Fibroblast of mammary gland (primary cell): ENCODE results near the gene EMILIN1.
"Not testable (repeated sequence)": the region's sequence is repeated elsewhere in the genome, so short reads cannot be mapped to it uniquely, and the experiment has no call there.

Source experiments
- DNase-seq: peaks from one replicate; pipeline ENCODE4 v3.0.0-alpha.2; 2010; ENCODE audit warnings: low read depth
- H3K4me3 ChIP-seq: 2 replicates; pipeline ENCODE4 v1.5.1; 2011; ENCODE audit warnings: low read depth, mild to moderate bottlenecking, low read length, moderate library complexity; ENCODE audit not compliant: control insufficient read depth
- TF ChIP-seq, protein P1 (sequence below): conservative IDR thresholded peaks from 2 replicates; pipeline ENCODE4 v1.5.1; 2011; ENCODE audit warnings: low read depth, low read length, inconsistent platforms; ENCODE audit not compliant: control insufficient read depth, insufficient read depth

EMILIN1 gene

GRCh38 chr2:27102329-27102728 lies 23.9 kb downstream of the EMILIN1 start:
- no peak overlapping the region for H3K4me3 ChIP-seq
- TF ChIP-seq, protein P1, sequence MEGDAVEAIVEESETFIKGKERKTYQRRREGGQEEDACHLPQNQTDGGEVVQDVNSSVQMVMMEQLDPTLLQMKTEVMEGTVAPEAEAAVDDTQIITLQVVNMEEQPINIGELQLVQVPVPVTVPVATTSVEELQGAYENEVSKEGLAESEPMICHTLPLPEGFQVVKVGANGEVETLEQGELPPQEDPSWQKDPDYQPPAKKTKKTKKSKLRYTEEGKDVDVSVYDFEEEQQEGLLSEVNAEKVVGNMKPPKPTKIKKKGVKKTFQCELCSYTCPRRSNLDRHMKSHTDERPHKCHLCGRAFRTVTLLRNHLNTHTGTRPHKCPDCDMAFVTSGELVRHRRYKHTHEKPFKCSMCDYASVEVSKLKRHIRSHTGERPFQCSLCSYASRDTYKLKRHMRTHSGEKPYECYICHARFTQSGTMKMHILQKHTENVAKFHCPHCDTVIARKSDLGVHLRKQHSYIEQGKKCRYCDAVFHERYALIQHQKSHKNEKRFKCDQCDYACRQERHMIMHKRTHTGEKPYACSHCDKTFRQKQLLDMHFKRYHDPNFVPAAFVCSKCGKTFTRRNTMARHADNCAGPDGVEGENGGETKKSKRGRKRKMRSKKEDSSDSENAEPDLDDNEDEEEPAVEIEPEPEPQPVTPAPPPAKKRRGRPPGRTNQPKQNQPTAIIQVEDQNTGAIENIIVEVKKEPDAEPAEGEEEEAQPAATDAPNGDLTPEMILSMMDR = no peak

DNA sequence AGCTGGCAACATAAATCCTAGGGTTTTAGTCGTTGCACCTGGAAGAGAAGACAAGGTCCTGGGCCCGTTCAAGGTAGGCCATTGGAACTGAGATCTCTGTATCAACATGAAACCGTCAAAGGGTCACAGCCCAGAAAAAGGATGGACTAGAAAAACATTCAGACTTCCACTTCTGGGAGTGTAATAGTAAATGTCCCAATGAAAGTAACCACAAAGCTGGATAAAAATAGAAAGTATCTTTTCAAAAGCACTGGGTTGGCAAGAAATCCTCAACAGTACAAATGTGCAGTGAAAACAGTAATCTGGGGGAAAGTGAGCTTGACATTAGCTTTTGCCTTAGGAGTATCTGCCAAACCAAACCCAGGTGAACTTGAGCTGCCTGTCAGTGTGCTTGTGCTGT lies 27.6 kb downstream of the EMILIN1 start:
- no peak overlapping the region for H3K4me3 ChIP-seq
- TF ChIP-seq, protein P1 = no peak
- no peak for DNase-seq

More at GRCh38 chr2:27102329-27102728, 23.9 kb downstream of the EMILIN1 start:
- DNase-seq = no peak

DNA sequence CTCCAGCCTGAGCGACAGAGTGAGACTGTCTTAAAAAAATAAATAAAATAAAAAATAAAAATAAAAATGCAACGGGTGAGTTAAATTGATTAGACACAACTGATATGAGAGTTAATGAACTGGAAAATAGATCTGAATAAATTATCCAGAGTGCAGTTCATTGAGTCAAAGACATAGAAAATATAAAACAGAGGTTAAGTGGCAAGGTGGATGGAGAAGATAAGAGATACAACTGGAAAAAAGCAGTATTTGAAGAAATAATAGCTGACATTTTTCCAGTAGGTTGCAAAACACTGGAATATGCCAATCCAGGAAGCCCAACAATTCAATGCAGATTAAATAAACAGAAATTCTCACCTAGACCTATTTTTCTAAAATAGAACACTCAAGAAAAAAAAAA lies 29.8 kb downstream of the EMILIN1 start:
- H3K4me3 ChIP-seq = no peak overlapping the region
- no peak for DNase-seq
- TF ChIP-seq, protein P1 = no peak

DNA sequence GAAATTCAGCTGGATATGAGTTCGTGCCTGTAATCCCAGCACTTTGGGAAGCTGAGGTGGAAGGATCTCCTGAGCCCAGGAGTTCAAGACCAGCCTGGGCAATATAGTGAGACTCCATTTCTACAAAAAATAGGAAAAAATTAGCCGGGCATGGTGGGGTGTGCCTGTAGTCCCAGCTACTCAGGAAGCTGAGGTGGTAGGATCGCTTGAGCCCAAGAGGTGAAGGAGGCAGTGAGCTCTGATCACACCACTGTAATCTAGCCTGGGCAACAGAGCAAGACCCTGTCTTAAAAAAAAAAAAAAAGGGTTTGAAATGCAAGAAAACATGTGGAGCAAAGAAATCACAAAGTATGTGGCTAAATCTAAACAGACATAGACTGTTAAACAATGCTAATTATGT lies 30.7 kb downstream of the EMILIN1 start:
- no peak for DNase-seq
- TF ChIP-seq, protein P1 = no peak
- H3K4me3 ChIP-seq = no peak overlapping the region

DNA sequence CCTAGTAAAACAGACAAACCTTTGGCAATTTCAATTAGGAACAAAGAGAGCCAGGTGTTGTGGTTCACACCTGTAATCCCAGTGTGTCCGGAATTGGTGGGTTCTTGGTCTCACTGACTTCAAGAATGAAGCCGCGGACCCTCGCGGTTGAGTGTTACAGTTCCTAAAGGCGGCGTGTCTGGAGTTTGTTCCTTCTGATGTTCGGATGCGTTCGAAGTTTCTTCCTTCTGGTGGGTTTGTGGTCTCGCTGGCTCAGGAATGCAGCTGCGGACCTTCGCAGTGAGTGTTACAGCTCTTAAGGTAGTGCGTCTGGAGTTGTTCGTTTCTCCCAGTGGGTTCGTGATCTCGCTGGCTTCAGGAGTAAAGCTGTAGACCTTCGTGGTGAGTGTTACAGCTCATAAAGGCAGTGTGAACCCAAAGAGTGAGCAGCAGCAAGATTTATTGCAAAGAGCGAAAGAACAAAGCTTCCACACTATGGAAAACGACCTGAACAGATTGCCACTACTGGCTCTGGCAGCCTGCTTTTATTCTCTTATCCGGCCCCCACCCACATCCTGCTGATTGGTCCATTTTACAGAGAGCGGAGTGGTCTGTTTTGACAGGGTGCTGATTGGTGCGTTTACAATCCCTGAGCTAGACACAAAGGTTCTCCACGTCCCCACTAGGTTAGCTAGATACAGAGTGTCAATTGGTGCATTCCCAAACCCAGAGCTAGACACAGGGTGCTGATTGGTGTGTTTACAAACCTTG lies 32.4 kb downstream of the EMILIN1 start:
- not testable (repeated sequence) for DNase-seq, H3K4me3 ChIP-seq

DNA sequence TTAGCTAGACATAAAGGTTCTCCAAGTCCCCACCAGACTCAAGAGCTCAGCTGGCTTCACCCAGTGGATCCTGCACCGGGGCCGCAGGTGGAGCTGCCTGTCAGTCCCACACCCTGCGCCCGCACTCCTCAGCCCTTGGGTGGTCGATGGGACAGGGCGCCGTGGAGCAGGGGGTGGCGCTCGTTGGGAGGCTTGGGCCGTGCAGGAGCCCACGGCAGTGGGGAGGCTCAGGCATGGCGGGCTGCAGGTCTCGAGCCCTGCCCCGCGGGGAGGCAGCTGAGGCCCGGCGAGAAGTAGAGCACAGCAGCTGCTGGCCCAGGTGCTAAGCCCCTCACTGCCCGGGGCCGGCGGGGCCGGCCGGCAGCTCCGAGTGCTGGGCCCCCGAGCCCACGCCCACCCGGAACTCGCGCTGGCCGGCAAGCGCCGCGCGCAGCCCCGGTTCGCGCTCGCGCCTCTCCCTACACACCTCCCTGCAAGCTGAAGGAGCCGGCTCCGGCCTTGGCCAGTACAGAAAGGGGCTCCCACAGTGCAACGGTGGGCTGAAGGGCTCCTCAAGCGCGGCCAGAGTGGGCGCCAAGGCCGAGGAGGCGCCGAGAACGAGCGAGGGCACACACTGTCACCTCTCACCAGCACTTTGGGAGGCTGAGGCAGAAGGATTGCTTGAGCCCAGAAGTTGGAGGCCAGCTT lies 33.1 kb downstream of the EMILIN1 start:
- H3K4me3 ChIP-seq, DNase-seq: not testable (repeated sequence)

GRCh38 chr2:27115519-27115918 lies 37.1 kb downstream of the EMILIN1 start:
- DNase-seq = peak; percentile 17
- TF ChIP-seq, protein P1 = no peak
- no peak overlapping the region for H3K4me3 ChIP-seq
